ENCODE measurements around the gene RAD18. TPM values are rescaled to one million over a fixed set of nuclear protein-coding genes. Genes with fewer than 3 reads are reported as not detected.

Gene RAD18, protein sequence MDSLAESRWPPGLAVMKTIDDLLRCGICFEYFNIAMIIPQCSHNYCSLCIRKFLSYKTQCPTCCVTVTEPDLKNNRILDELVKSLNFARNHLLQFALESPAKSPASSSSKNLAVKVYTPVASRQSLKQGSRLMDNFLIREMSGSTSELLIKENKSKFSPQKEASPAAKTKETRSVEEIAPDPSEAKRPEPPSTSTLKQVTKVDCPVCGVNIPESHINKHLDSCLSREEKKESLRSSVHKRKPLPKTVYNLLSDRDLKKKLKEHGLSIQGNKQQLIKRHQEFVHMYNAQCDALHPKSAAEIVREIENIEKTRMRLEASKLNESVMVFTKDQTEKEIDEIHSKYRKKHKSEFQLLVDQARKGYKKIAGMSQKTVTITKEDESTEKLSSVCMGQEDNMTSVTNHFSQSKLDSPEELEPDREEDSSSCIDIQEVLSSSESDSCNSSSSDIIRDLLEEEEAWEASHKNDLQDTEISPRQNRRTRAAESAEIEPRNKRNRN
- 10 to 100 TPM in 3 of 4 donors, 1 to 10 TPM in 1; 3.5 to 11.7 (median 10.7) TPM for total RNA-seq

GRCh38 chr3:8963137-8963853, at the start of gene RAD18:
RAD18 (minus strand) TSS chr3:8963472; CDS start chr3:8963385, 87 bp downstream.
- WGBS, 2 donors, result 0 to 1% methylated on average over 20 to 35 of the region's 45 CpGs
- peak within 1 kb of the TSS; percentile 68 to 89 (median 77) for H3K4me3 ChIP-seq
- no peaks in the 10 kb centered on the region for H3K9me3 ChIP-seq
- DNase-seq (ENCODE audit: low spot score in 2 of 2), result peak; percentile 86 to 88
- H3K4me1 ChIP-seq, result peaks cover 0 to 21% (median 15%) of the 10 kb centered on the region in 4 donors
- peaks cover 0 to 4% of the 10 kb centered on the region in 2 donors for H3K27me3 ChIP-seq
- H3K36me3 ChIP-seq, result no peaks in the 10 kb centered on the region
- TF ChIP-seq POLR2A (IDR thresholded peaks at IDR 0.05) (no peak), EP300 (IDR thresholded peaks at IDR 0.05) (peak; percentile 92), CTCF (IDR thresholded peaks at IDR 0.05) (peak in 1 of 5 experiments; percentile 31)
- peak within 1 kb of the TSS; percentile 55 to 88 (median 80) for H3K27ac ChIP-seq

- Histone ChIP-seq H3K9me3 (no peaks in the 10 kb centered on the region), H3K4me3 (no peak overlapping the region), H3K36me3 (peaks cover 0 to 62% (median 0%) of the 10 kb centered on the region in 3 donors), H3K27ac (no peak overlapping the region), H3K4me1 (no peaks in the 10 kb centered on the region), H3K27me3 (no peaks in the 10 kb centered on the region)
- TF ChIP-seq POLR2A (IDR thresholded peaks at IDR 0.05), result no peak
- no peak for TF ChIP-seq CTCF (IDR thresholded peaks at IDR 0.05)
- TF ChIP-seq EP300 (IDR thresholded peaks at IDR 0.05), result no peak
- 91 to 96% methylated on average over 2 of the region's 2 CpGs for WGBS, 2 donors
- no peak for DNase-seq (ENCODE audit: low spot score in 2 of 2)
Measured at GRCh38 chr3:9012521-9012920, 49.2 kb upstream of the RAD18 start.

GRCh38 chr3:9009976-9010545, 46.8 kb upstream of the RAD18 start:
- H3K9me3 ChIP-seq, result no peaks in the 10 kb centered on the region
- no peak overlapping the region for H3K4me3 ChIP-seq
- H3K27ac ChIP-seq, result no peak overlapping the region
- H3K36me3 ChIP-seq, result peaks cover 0 to 64% (median 0%) of the 10 kb centered on the region in 3 donors
- no peak for DNase-seq (ENCODE audit: low spot score in 2 of 2)
- WGBS, 2 donors, result 93 to 94% methylated on average over 11 of the region's 11 CpGs
- TF ChIP-seq POLR2A (IDR thresholded peaks at IDR 0.05) (no peak), CTCF (IDR thresholded peaks at IDR 0.05) (no peak), EP300 (IDR thresholded peaks at IDR 0.05) (no peak)
- no peaks in the 10 kb centered on the region for H3K27me3 ChIP-seq
- no peaks in the 10 kb centered on the region for H3K4me1 ChIP-seq

- WGBS, 2 donors, result 56 to 62% methylated on average over 6 of the region's 6 CpGs
- Histone ChIP-seq H3K4me3 (no peak overlapping the region), H3K27ac (no peak overlapping the region), H3K36me3 (peaks cover 0 to 54% (median 0%) of the 10 kb centered on the region in 3 donors), H3K27me3 (no peaks in the 10 kb centered on the region), H3K9me3 (no peaks in the 10 kb centered on the region), H3K4me1 (no peaks in the 10 kb centered on the region)
- no peak for DNase-seq (ENCODE audit: low spot score in 2 of 2)
- TF ChIP-seq EP300 (IDR thresholded peaks at IDR 0.05) (no peak), CTCF (IDR thresholded peaks at IDR 0.05) (no peak), POLR2A (IDR thresholded peaks at IDR 0.05) (no peak)
Measured at GRCh38 chr3:9008550-9009255, 45.4 kb upstream of the RAD18 start.
